MM.1S (cell line): ENCODE measurements around the gene SRP9.

Source experiments
- CTCF ChIP-seq: fragments of 300-600 bp; sonication (generic); IDR thresholded peaks from 2 replicates; pipeline ENCODE4 v1.5.1; 2016; ENCODE audit warnings: antibody characterized with exemption, low read length, mixed read lengths
- EZH2 ChIP-seq: fragments of 300-600 bp; sonication (generic); optimal IDR thresholded peaks from 2 replicates; pipeline ENCODE3; 2017; ENCODE audit warnings: low read depth, mild to moderate bottlenecking, antibody characterized with exemption, low read length, mixed read lengths
- EZH2phosphoT487 ChIP-seq: fragments of 300-600 bp; sonication (generic); IDR thresholded peaks from 2 replicates; pipeline ENCODE4 v1.6.1; 2018; ENCODE audit warnings: antibody characterized with exemption, low read length

- TF ChIP-seq CTCF (no peak), EZH2 (no peak), EZH2phosphoT487 (no peak)
Measured at GRCh38 chr1:225817611-225818061, 40.0 kb downstream of the SRP9 start.
